Caki2 (cell line): ENCODE data around the gene LDLRAD3. TPM values are rescaled to one million over a fixed set of nuclear protein-coding genes. Genes with fewer than 3 reads are reported as not detected.
A peak's percentile ranks its signal among the peaks of the same experiment; 100 is the strongest.

ENCODE experiments used
- DNase-seq: peaks from one replicate; pipeline ENCODE4 v3.0.0-alpha.2; 2015; ENCODE audit warnings: low read depth
- in situ Hi-C: cut with HindIII; loops from 2 replicates; pipeline ENCODE4 v1.10.0; 2016; ENCODE audit warnings: low sequenced_read_pairs, low pct_unique_long_range_greater_than_20kb, mixed read lengths
- total RNA-seq: library from RNA; depleted of rRNA; stranded (reverse); fragments of >200 nt; shearing (Covaris generic); gene quantifications from 2 replicates; pipeline ENCODE4 v1.2.3, GENCODE V29; 2014; ENCODE audit warnings: low replicate concordance

Gene LDLRAD3
- total RNA-seq, 1 experiment from 2014 or later = 1.9 TPM

DNA sequence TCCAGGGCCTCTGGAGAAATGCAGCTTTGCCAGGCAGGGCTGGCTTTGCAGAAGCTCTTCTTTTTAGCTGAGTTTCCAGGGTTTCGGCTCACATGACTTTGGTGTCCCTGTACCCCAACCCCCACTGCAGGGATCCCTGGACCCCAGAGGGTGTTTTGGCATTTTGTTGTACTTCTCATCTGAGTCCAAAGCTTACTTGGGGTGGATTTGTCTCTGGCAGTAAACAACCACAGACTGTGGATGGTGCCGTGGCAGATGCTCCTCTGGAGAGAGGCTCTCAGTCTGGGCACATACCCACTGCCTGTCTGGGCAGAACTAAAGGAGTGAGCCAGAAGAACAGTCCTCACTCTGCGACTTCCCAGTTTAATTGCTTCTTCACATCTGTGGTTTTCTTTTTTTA, 295.8 kb downstream of the LDLRAD3 start:
- no peak for DNase-seq
- in situ Hi-C loops = no loop called here

- no peak for DNase-seq
- in situ Hi-C loops = no loop called here
These were observed 296.3 kb downstream of the LDLRAD3 start for GRCh38 chr11:36240173-36240572.

DNA sequence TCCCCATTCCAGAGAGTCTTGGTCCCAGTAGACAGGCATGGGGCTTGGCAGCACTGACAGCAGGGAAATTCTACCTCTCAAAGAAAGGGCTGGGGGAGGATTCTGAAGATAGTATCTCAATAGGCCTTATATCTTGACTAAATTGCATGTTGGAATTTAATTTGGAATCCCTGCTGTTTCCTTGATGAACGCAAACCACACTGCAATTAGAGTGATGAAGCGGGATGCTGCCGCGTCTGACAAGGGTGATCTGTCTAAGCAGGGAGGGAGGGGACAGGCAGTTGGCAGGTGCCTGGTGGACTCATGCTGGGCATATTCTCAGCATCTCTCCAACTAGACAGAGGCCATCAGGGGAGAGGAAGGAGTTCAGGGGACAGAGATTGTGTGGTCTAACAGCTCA, 296.9 kb downstream of the LDLRAD3 start:
- in situ Hi-C loops = no loop called here
- no peak for DNase-seq

GRCh38 chr11:36241497-36241896, 297.6 kb downstream of the LDLRAD3 start:
- in situ Hi-C loops = no loop called here
- DNase-seq = no peak

- in situ Hi-C loops = no loop called here
These were observed 299.8 kb downstream of the LDLRAD3 start for GRCh38 chr11:36243641-36244040.

GRCh38 chr11:36247493-36247892, 303.6 kb downstream of the LDLRAD3 start:
- in situ Hi-C loops = no loop called here
- no peak for DNase-seq

More at GRCh38 chr11:36243641-36244040, 299.8 kb downstream of the LDLRAD3 start:
- DNase-seq = no peak

- DNase-seq = no peak
These were observed 304.6 kb downstream of the LDLRAD3 start for GRCh38 chr11:36248436-36248835.

DNA sequence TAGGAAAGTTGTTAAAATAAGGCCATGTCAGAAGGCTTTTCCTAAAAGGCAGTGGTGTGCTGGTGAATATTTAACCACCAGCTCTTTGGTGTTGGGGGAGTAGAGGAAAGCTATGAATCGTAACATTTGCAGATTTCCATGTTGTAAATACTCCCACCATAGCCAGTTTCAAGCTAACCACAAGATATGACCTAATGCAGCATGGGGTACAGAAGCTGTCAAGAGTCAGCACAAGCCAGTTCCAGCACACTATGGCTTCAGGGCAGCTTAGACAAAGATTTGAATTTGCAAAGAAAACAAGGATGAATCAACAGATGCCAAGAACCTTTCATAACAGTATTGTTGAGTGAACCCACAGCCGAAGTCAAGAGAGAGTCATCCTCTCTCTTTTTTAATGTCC, 305.4 kb downstream of the LDLRAD3 start:
- in situ Hi-C loops = no loop called here

More at GRCh38 chr11:36248436-36248835, 304.6 kb downstream of the LDLRAD3 start:
- in situ Hi-C loops = no loop called here

DNA sequence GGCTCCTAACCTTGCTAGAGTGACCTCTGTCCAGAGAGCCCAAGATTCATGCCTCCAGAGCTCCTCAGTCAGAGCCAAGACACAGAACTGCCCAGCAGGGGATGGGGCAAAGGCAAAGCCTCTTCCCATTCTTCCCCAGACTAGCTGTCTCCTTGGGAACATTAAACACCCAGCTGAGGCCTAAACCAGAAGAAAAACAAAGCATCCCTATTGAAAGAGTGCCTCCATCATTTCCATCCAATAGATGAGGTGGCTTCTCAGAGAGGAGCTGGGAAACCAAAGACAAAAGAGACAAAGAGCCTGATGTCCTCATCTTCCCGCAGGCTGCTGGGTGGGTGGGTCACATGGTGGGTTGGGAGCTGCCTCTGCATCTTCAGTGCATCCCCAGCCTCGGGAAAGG, 308.0 kb downstream of the LDLRAD3 start:
- DNase-seq = no peak
- in situ Hi-C loops = no loop called here

More for the DNA sequence above, 305.4 kb downstream of the LDLRAD3 start:
- DNase-seq = peak; percentile 29

GRCh38 chr11:36253238-36253637, 309.4 kb downstream of the LDLRAD3 start:
- in situ Hi-C loops = no loop called here
- no peak for DNase-seq

GRCh38 chr11:36254713-36255112, 310.9 kb downstream of the LDLRAD3 start:
- DNase-seq = no peak

GRCh38 chr11:36257351-36257750, 313.5 kb downstream of the LDLRAD3 start:
- in situ Hi-C loops = no loop called here
- no peak for DNase-seq

More at GRCh38 chr11:36254713-36255112, 310.9 kb downstream of the LDLRAD3 start:
- in situ Hi-C loops = no loop called here

- no peak for DNase-seq
- in situ Hi-C loops = no loop called here
These were observed 315.0 kb downstream of the LDLRAD3 start for GRCh38 chr11:36258730-36259360.

DNA sequence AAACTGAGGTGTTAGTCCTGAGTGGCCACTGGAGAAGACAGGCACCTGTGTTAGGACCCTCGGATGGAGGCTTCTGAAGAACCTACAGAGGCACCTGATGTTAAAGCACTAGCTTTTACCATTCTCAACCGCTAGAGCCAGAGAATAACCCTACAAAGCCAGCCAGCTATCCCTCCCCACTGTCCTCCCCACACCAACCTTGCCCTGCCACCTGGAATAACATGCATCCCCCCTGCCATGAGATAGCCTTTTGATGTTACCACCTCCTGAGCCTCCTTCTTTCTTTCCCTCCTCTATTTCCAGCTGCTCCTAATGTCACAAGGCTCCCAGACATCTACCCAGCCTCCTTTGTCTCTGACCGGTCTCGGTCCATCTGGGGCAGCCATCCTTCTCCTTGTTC, 317.2 kb downstream of the LDLRAD3 start:
- no peak for DNase-seq
- in situ Hi-C loops = no loop called here

DNA sequence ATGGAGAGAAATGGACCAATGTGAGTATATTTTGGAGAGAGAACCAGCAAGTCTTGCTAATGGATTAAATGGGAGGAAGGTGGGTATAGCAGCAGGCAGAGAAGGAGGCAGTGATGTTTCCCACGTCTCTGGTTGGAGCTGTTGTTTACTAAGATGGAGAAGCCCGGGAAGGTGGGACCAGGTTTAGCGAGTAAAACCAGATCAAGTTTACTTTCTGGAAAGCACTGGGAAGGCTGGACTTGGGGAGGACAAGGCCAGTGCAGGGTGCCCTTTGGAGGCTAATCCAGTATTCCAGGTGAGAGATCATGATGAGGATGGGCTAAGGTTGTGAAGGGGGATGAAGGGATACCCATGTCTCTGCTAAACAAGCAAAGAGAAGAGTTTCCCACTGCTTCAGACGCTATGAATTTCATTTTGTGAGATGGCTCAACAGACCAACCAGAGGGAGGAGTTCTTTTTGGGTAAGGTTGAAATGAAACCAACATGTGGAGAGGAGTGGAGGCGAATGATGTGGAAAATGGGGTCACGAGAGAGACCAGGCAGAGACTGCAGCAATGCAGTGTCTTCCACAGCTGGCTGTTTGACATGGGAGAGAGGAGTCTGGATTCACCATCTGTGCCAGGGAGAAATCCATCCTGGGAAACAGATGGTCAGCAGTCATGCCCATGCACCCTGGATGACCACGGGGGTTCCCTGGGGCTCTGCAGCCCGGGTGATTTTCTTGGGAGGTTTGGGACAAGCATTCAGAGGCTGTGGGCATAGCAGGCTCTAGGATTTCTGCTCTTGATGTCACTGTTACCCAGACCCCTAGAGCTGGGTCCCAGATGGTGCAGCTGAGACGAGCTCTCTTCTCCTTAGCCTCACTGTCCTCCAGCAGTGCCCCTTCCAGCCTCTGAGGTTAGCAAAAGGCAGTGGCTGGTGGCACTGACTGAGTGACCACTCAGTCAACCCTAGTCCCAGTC, 320.4 kb downstream of the LDLRAD3 start:
- no peak for DNase-seq
- in situ Hi-C loops = no loop called here

GRCh38 chr11:36264973-36265344, 321.1 kb downstream of the LDLRAD3 start:
- DNase-seq = no peak
- in situ Hi-C loops = no loop called here

- in situ Hi-C loops = no loop called here
- peak; percentile 23 for DNase-seq
These were observed 322.1 kb downstream of the LDLRAD3 start for GRCh38 chr11:36265793-36266628.

GRCh38 chr11:36266767-36267166, 322.9 kb downstream of the LDLRAD3 start:
- in situ Hi-C loops = no loop called here
- no peak for DNase-seq
